Astrocyte (in vitro differentiated cells and primary cell): ENCODE results near the gene PDZD2.

Experiments
- EZH2 ChIP-seq: IDR thresholded peaks from 2 replicates; pipeline ENCODE4 v1.6.1; 2012; ENCODE audit warnings: mild to moderate bottlenecking, low read length, inconsistent platforms; ENCODE audit not compliant: insufficient read depth
- TF ChIP-seq, protein P1 (sequence below): IDR thresholded peaks from 2 replicates; pipeline ENCODE4 v1.5.1; 2011; ENCODE audit warnings: low read depth, mild to moderate bottlenecking, inconsistent platforms, low read length, moderate library complexity; ENCODE audit not compliant: insufficient read depth

DNA sequence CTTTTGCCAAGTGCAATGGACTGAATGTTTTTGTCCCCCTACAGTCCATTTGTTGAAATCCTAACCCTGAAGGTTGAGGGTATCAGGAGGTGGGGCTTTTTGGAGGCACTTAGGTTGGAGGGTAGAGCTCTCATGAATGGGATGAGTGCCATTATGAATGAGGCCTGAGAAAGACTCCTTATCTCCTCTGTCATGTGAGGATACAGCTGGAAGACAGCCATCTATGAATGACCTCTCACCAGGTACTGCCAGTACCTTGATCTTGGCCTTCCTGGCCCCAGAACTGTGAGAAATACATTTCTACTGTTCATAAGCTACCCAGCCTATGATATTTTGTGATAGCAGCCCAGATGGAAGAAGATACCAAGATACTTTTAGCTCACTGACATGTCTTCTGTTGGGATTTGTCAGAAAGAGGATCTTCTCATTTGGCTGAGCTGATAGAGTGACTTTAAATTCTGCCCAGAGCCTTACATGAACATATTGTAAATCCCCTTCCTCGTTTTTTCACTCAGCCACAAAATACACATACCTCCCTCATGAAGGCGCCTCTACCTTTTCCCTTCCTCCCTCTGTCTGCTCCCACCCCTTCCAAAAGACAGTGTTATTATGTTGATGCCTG, 256.4 kb downstream of the PDZD2 start:
- no peak for TF ChIP-seq EZH2
- TF ChIP-seq, protein P1, sequence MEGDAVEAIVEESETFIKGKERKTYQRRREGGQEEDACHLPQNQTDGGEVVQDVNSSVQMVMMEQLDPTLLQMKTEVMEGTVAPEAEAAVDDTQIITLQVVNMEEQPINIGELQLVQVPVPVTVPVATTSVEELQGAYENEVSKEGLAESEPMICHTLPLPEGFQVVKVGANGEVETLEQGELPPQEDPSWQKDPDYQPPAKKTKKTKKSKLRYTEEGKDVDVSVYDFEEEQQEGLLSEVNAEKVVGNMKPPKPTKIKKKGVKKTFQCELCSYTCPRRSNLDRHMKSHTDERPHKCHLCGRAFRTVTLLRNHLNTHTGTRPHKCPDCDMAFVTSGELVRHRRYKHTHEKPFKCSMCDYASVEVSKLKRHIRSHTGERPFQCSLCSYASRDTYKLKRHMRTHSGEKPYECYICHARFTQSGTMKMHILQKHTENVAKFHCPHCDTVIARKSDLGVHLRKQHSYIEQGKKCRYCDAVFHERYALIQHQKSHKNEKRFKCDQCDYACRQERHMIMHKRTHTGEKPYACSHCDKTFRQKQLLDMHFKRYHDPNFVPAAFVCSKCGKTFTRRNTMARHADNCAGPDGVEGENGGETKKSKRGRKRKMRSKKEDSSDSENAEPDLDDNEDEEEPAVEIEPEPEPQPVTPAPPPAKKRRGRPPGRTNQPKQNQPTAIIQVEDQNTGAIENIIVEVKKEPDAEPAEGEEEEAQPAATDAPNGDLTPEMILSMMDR, result no peak
